ENCODE results near the gene ST14. TPM values are rescaled to one million over a fixed set of nuclear protein-coding genes. Genes with fewer than 3 reads are reported as not detected.
"Not testable (repeated sequence)": the region's sequence is repeated elsewhere in the genome, so short reads cannot be mapped to it uniquely, and the experiment has no call there.

ST14 gene
- total RNA-seq, 3 donors from 2014 or later = 260 to 622 (median 508) TPM

GRCh38 chr11:130170345-130170744 is 10.8 kb downstream of the ST14 start:
- Histone ChIP-seq H3K4me3 (no peak overlapping the region), H3K4me1 (ENCODE audit: low read depth) (peaks cover 75% of the 10 kb centered on the region), H3K9me3 (no peaks in the 10 kb centered on the region), H3K36me3 (ENCODE audit: low read depth) (no peaks in the 10 kb centered on the region)
- no peak for TF ChIP-seq CTCF (IDR thresholded peaks at IDR 0.05)
- intact Hi-C loops (cut with DNase I, micrococcal nuclease) = no loop called here
- ATAC-seq (peak; percentile 57), DNase-seq (peak in 2 of 3 donors; percentile 67 to 69)

- no peak for TF ChIP-seq CTCF (IDR thresholded peaks at IDR 0.05)
- Histone ChIP-seq H3K4me1 (ENCODE audit: low read depth) (peaks cover 65% of the 10 kb centered on the region), H3K9me3 (no peaks in the 10 kb centered on the region), H3K36me3 (ENCODE audit: low read depth) (no peaks in the 10 kb centered on the region), H3K4me3 (no peak overlapping the region)
- ATAC-seq (peak; percentile 63), DNase-seq (no peak)
- intact Hi-C loops (cut with DNase I, micrococcal nuclease) = no loop called here
Measured at GRCh38 chr11:130171534-130171933, 12.0 kb downstream of the ST14 start.

- H3K36me3 ChIP-seq (ENCODE audit: low read depth); ATAC-seq; H3K9me3 ChIP-seq; DNase-seq; intact Hi-C loops (cut with DNase I, micrococcal nuclease); H3K4me3 ChIP-seq: not testable (repeated sequence)
- peaks cover 61% of the 10 kb centered on the region for H3K4me1 ChIP-seq (ENCODE audit: low read depth)
Measured at GRCh38 chr11:130172001-130172400, 12.4 kb downstream of the ST14 start.

GRCh38 chr11:130174642-130175041 is 15.1 kb downstream of the ST14 start:
- H3K4me3 ChIP-seq = no peak overlapping the region
- peaks cover 52% of the 10 kb centered on the region for H3K4me1 ChIP-seq (ENCODE audit: low read depth)
- no peak for TF ChIP-seq CTCF (IDR thresholded peaks at IDR 0.05)
- intact Hi-C loops (cut with DNase I, micrococcal nuclease) = no loop called here
- no peak for ATAC-seq
- H3K36me3 ChIP-seq (ENCODE audit: low read depth) = no peaks in the 10 kb centered on the region
- H3K9me3 ChIP-seq = no peaks in the 10 kb centered on the region
- DNase-seq = no peak

- intact Hi-C loops (cut with DNase I, micrococcal nuclease) = no loop called here
- H3K4me1 ChIP-seq (ENCODE audit: low read depth) = peaks cover 52% of the 10 kb centered on the region
- no peak for TF ChIP-seq CTCF (IDR thresholded peaks at IDR 0.05)
Measured at GRCh38 chr11:130175898-130176297, 16.3 kb downstream of the ST14 start.

GRCh38 chr11:130177782-130178181 is 18.2 kb downstream of the ST14 start:
- peak in 1 of 3 donors; percentile 47 for DNase-seq
- intact Hi-C loops (cut with DNase I, micrococcal nuclease) = no loop called here
- ATAC-seq = no peak
- TF ChIP-seq CTCF (IDR thresholded peaks at IDR 0.05) = no peak
- Histone ChIP-seq H3K9me3 (no peaks in the 10 kb centered on the region), H3K4me1 (ENCODE audit: low read depth) (peaks cover 50% of the 10 kb centered on the region), H3K36me3 (ENCODE audit: low read depth) (no peaks in the 10 kb centered on the region), H3K4me3 (no peak overlapping the region)

More at GRCh38 chr11:130175898-130176297, 16.3 kb downstream of the ST14 start:
- peak in 1 of 3 donors; percentile 13 for DNase-seq
- Histone ChIP-seq H3K36me3 (ENCODE audit: low read depth) (no peaks in the 10 kb centered on the region), H3K4me3 (no peak overlapping the region), H3K9me3 (no peaks in the 10 kb centered on the region)
- ATAC-seq = no peak
